ENCODE results near the gene SBDS.

Gene SBDS

DNA sequence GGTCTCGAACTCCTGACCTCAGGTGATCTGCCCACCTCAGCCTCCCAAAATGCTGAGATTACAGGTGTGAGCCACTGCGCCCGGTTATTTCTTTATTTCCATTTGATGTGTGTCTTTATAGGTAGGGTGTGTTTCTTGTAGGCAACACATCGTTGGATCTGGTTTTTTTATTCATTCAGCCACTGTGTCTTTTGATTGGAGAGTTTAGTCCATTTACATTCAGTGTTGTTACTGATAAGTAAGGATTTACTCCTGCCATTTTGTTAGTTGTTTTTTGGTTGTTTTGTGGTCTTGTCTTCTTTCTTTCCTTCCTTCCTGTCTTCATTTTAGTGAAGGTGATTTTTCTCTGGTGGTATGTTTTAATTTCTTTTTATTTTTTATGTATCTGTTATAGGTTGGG lies 57.4 kb downstream of the SBDS start:
- H3K9me3 ChIP-seq (ENCODE audit: control insufficient read depth, insufficient read depth, low read length) = no peaks in the 10 kb centered on the region
- no peak overlapping the region for H3K4me3 ChIP-seq (ENCODE audit: low read length)
- peaks cover 62% of the 10 kb centered on the region for H3K36me3 ChIP-seq (ENCODE audit: control insufficient read depth, low read length)
- peaks cover 11% of the 10 kb centered on the region for H4K20me1 ChIP-seq (ENCODE audit: control insufficient read depth, insufficient read depth, low read depth, low read length)
- no peaks in the 10 kb centered on the region for H3K27me3 ChIP-seq (ENCODE audit: control insufficient read depth, low read length)
- peaks cover 14% of the 10 kb centered on the region for H3K4me1 ChIP-seq (ENCODE audit: control insufficient read depth, low read length)
- no peaks in the 10 kb centered on the region for H3K9me2 ChIP-seq (replicated peaks; ENCODE audit: control insufficient read depth, low read length)
- no peak for TF ChIP-seq EZH2phosphoT487 (IDR thresholded peaks at IDR 0.05; ENCODE audit: borderline replicate concordance, low read length)
- TF ChIP-seq, protein P1, sequence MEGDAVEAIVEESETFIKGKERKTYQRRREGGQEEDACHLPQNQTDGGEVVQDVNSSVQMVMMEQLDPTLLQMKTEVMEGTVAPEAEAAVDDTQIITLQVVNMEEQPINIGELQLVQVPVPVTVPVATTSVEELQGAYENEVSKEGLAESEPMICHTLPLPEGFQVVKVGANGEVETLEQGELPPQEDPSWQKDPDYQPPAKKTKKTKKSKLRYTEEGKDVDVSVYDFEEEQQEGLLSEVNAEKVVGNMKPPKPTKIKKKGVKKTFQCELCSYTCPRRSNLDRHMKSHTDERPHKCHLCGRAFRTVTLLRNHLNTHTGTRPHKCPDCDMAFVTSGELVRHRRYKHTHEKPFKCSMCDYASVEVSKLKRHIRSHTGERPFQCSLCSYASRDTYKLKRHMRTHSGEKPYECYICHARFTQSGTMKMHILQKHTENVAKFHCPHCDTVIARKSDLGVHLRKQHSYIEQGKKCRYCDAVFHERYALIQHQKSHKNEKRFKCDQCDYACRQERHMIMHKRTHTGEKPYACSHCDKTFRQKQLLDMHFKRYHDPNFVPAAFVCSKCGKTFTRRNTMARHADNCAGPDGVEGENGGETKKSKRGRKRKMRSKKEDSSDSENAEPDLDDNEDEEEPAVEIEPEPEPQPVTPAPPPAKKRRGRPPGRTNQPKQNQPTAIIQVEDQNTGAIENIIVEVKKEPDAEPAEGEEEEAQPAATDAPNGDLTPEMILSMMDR (IDR thresholded peaks at IDR 0.05; ENCODE audit: low read depth, low read length, poor library complexity, severe bottlenecking) = no peak
- peaks cover 92% of the 10 kb centered on the region for H3K79me2 ChIP-seq (ENCODE audit: control insufficient read depth, low read length)
- H3K4me2 ChIP-seq (ENCODE audit: low read length) = no peak overlapping the region
- H3K27ac ChIP-seq (ENCODE audit: low read depth, low read length) = no peak overlapping the region
- H3F3A ChIP-seq (ENCODE audit: control insufficient read depth, insufficient read depth) = no peaks in the 10 kb centered on the region
